ENCODE measurements around the gene ZNF438.
A peak's percentile ranks its signal among the peaks of the same experiment; 100 is the strongest.

The ZNF438 gene

GRCh38 chr10:30988831-30989435 lies 42.7 kb downstream of the ZNF438 start:
- TF ChIP-seq USF1 (IDR thresholded peaks at IDR 0.05) (no peak), TEAD4 (IDR thresholded peaks at IDR 0.05) (no peak), ZBTB7A (IDR thresholded peaks at IDR 0.05; ENCODE audit: low read depth) (no peak), FOXM1 (IDR thresholded peaks at IDR 0.05; ENCODE audit: borderline replicate concordance, low read depth) (no peak)

GRCh38 chr10:30987463-30987862 lies 44.2 kb downstream of the ZNF438 start:
- no peak for TF ChIP-seq EP300 (IDR thresholded peaks at IDR 0.05; ENCODE audit: borderline replicate concordance)
- no peak for TF ChIP-seq TEAD4 (IDR thresholded peaks at IDR 0.05)
- TF ChIP-seq FOXM1 (IDR thresholded peaks at IDR 0.05; ENCODE audit: borderline replicate concordance, low read depth) = no peak
- TF ChIP-seq REST (IDR thresholded peaks at IDR 0.05; ENCODE audit: low read depth) = no peak
- no peak for TF ChIP-seq CEBPB (IDR thresholded peaks at IDR 0.05)
- no peak for TF ChIP-seq EGR1 (IDR thresholded peaks at IDR 0.05)
- TF ChIP-seq MAX (IDR thresholded peaks at IDR 0.05) = no peak
- TF ChIP-seq YY1 (IDR thresholded peaks at IDR 0.05; ENCODE audit: low read depth) = no peak
- no peak for TF ChIP-seq TCF12 (IDR thresholded peaks at IDR 0.05; ENCODE audit: low read depth)
- TF ChIP-seq ZBTB7A (IDR thresholded peaks at IDR 0.05; ENCODE audit: low read depth) = no peak

GRCh38 chr10:30986053-30986555 lies 45.6 kb downstream of the ZNF438 start:
- TF ChIP-seq RAD21 (IDR thresholded peaks at IDR 0.05; ENCODE audit: low read depth) (no peak), CEBPB (IDR thresholded peaks at IDR 0.05) (0 out of 2 replicates have a peak, but pooled peaks have one; percentile 10)

GRCh38 chr10:30985512-30985911 lies 46.2 kb downstream of the ZNF438 start:
- peak; percentile 14; the same call in 1 of the 2 replicates for TF ChIP-seq TEAD4 (IDR thresholded peaks at IDR 0.05)
- TF ChIP-seq REST (IDR thresholded peaks at IDR 0.05; ENCODE audit: low read depth) = no peak
- no peak for TF ChIP-seq CREB1 (IDR thresholded peaks at IDR 0.05; ENCODE audit: low read depth)
- TF ChIP-seq TCF12 (IDR thresholded peaks at IDR 0.05; ENCODE audit: low read depth) = no peak
- no peak for TF ChIP-seq NFIC (IDR thresholded peaks at IDR 0.05)
- no peak for TF ChIP-seq YY1 (IDR thresholded peaks at IDR 0.05; ENCODE audit: low read depth)
- TF ChIP-seq TAF1 (IDR thresholded peaks at IDR 0.05; ENCODE audit: low read depth) = no peak
- no peak for TF ChIP-seq USF1 (IDR thresholded peaks at IDR 0.05)
- no peak for TF ChIP-seq CEBPB (IDR thresholded peaks at IDR 0.05)
- peak; percentile 19; the same call in 1 of the 2 replicates for TF ChIP-seq FOXM1 (IDR thresholded peaks at IDR 0.05; ENCODE audit: borderline replicate concordance, low read depth)
- no peak for TF ChIP-seq ZBTB7A (IDR thresholded peaks at IDR 0.05; ENCODE audit: low read depth)
- no peak for TF ChIP-seq MAX (IDR thresholded peaks at IDR 0.05)

GRCh38 chr10:30984563-30985328 lies 46.9 kb downstream of the ZNF438 start:
- TF ChIP-seq FOXM1 (IDR thresholded peaks at IDR 0.05; ENCODE audit: borderline replicate concordance, low read depth) (no peak), TEAD4 (IDR thresholded peaks at IDR 0.05) (no peak), TAF1 (IDR thresholded peaks at IDR 0.05; ENCODE audit: low read depth) (no peak), USF1 (IDR thresholded peaks at IDR 0.05) (no peak), CREB1 (IDR thresholded peaks at IDR 0.05; ENCODE audit: low read depth) (no peak), EP300 (IDR thresholded peaks at IDR 0.05; ENCODE audit: borderline replicate concordance) (no peak), EGR1 (IDR thresholded peaks at IDR 0.05) (no peak), CEBPB (IDR thresholded peaks at IDR 0.05) (peak; percentile 84)

Data from Ishikawa (cell line).